ENCODE data around the gene ENTPD8. TPM values are rescaled to one million over a fixed set of nuclear protein-coding genes. Genes with fewer than 3 reads are reported as not detected.

Gene ENTPD8
- total and polyA plus RNA-seq, 2 of the 4 experiments (the other 2 are of a cell fraction) = 0.07 TPM; not detected in 1

DNA sequence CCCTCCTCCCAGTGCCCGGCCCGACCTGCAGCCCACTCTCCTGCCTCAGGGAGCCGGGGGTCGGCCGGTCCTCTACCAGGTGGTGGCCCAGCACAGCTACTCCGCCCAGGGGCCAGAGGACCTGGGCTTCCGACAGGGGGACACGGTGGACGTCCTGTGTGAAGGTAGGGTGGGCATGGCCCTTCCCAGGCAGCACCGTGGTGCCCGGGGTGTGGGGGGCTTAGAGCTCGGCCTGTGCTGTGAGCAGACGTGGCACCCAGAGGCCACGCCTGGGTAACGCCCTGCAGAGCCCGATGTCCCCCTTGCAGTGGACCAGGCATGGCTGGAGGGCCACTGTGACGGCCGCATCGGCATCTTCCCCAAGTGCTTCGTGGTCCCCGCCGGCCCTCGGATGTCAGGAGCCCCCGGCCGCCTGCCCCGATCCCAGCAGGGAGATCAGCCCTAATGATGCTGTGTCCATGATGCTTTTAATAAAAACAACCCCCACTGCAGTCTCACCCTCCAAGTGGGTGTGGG lies 7.2 kb downstream of the ENTPD8 start:
- no peak overlapping the region for H3K23ac ChIP-seq (ENCODE audit: low read depth, low read length)
- no peak overlapping the region for H2BK20ac ChIP-seq (ENCODE audit: low read depth, low read length)
- H3K36me3 ChIP-seq (ENCODE audit: control insufficient read depth, insufficient read depth, low read length) = no peaks in the 10 kb centered on the region
- ChIA-PET CTCF (no interaction called here), POLR2A (ENCODE audit: unreplicated experiment) (no interaction called here)
- H3K4me1 ChIP-seq (ENCODE audit: control insufficient read depth, insufficient read depth, low read length) = peaks cover 5% of the 10 kb centered on the region
- no peaks in the 10 kb centered on the region for H4K20me1 ChIP-seq (ENCODE audit: insufficient read depth, low read length)
- no peak overlapping the region for H3K4me3 ChIP-seq (ENCODE audit: insufficient read depth, low read depth, low read length)
- H4K8ac ChIP-seq (ENCODE audit: low read depth in 2 of 2, low read length in 2 of 2) = no peak overlapping the region
- WGBS, 2 experiments (ENCODE audit: extremely low coverage in 2 of 2, insufficient read length in 1 of 2) = 87% methylated on average over 17 of the region's 26 CpGs; no CpG with 5 or more reads in 1 of the 2 experiments
- H3K79me1 ChIP-seq (ENCODE audit: low read depth in 1 of 2, low read length in 2 of 2) = no peaks in the 10 kb centered on the region
- no peaks in the 10 kb centered on the region for H3K9me1 ChIP-seq (ENCODE audit: insufficient read depth, low read length)
- H3K18ac ChIP-seq (ENCODE audit: low read depth, low read length) = no peak overlapping the region
- no peak overlapping the region for H2BK15ac ChIP-seq (ENCODE audit: low read depth, low read length)
- H2AK5ac ChIP-seq (ENCODE audit: low read depth, low read length) = no peak overlapping the region
- H3K27ac ChIP-seq (ENCODE audit: insufficient read depth, low read length) = no peak overlapping the region
- ATAC-seq (ENCODE audit: low read depth) (no peak), DNase-seq (no peak)
- H3K9ac ChIP-seq (ENCODE audit: low read depth, low read length) = no peak overlapping the region
- H3K27me3 ChIP-seq (ENCODE audit: control insufficient read depth, insufficient read depth, low read length) = no peaks in the 10 kb centered on the region
- H2BK5ac ChIP-seq (ENCODE audit: low read depth, low read length, poor library complexity, severe bottlenecking) = no peak overlapping the region
- in situ Hi-C loops (cut with MboI; ENCODE audit: low sequenced_read_pairs) (no loop called here), dilution Hi-C loops (cut with HindIII; ENCODE audit: low sequenced_read_pairs, unreplicated experiment) (no loop called here), intact Hi-C loops (cut with micrococcal nuclease) (no loop called here)
- H3K4ac ChIP-seq (ENCODE audit: low read depth, low read length) = no peak overlapping the region
- H3K56ac ChIP-seq (ENCODE audit: extremely low read depth, insufficient read depth, low read length) = no peak overlapping the region
- no peak overlapping the region for H3K14ac ChIP-seq (replicated peaks; ENCODE audit: low read depth, low read length)
- H4K5ac ChIP-seq (ENCODE audit: low read depth, low read length) = no peak overlapping the region
- no peaks in the 10 kb centered on the region for H3K9me3 ChIP-seq (ENCODE audit: control insufficient read depth, insufficient read depth, low read length)
- no peak overlapping the region for H3K4me2 ChIP-seq (ENCODE audit: low read depth, low read length)
- H2AFZ ChIP-seq (replicated peaks; ENCODE audit: low read length, poor library complexity) = no peak overlapping the region
- no peak for TF ChIP-seq POLR2A (IDR thresholded peaks at IDR 0.05; ENCODE audit: low read depth, low read length)
- TF ChIP-seq RFX5 (IDR thresholded peaks at IDR 0.05; ENCODE audit: low read depth, low read length) = no peak
- no peak for TF ChIP-seq SMC3 (IDR thresholded peaks at IDR 0.05; ENCODE audit: low read depth, low read length)
- no peak for TF ChIP-seq CEBPB (IDR thresholded peaks at IDR 0.05; ENCODE audit: low read depth, low read length)
- no peak for TF ChIP-seq CHD1 (IDR thresholded peaks at IDR 0.05; ENCODE audit: low read depth, low read length)
- TF ChIP-seq FOS (IDR thresholded peaks at IDR 0.05; ENCODE audit: low read depth, low read length) = no peak
- no peak for TF ChIP-seq MXI1 (IDR thresholded peaks at IDR 0.05; ENCODE audit: borderline replicate concordance, low read depth, low read length)
- TF ChIP-seq BHLHE40 (IDR thresholded peaks at IDR 0.05; ENCODE audit: low read depth, low read length) = no peak
- TF ChIP-seq, protein P1, sequence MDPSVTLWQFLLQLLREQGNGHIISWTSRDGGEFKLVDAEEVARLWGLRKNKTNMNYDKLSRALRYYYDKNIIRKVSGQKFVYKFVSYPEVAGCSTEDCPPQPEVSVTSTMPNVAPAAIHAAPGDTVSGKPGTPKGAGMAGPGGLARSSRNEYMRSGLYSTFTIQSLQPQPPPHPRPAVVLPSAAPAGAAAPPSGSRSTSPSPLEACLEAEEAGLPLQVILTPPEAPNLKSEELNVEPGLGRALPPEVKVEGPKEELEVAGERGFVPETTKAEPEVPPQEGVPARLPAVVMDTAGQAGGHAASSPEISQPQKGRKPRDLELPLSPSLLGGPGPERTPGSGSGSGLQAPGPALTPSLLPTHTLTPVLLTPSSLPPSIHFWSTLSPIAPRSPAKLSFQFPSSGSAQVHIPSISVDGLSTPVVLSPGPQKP (IDR thresholded peaks at IDR 0.05; ENCODE audit: borderline replicate concordance, low read depth, low read length) = no peak
- H2AK9ac ChIP-seq (replicated peaks; ENCODE audit: low read depth, low read length, poor library complexity) = no peak overlapping the region
- H2BK120ac ChIP-seq (ENCODE audit: low read depth, low read length) = no peak overlapping the region
- no peak overlapping the region for H4K91ac ChIP-seq (ENCODE audit: insufficient read depth, low read depth, low read length)
- BruUV-seq (replicated peaks) = no TSS peak

Measured in IMR-90 (cell line).